SKM-1 treated with dmso at 0.1 percent for 144 hours (cell line): Measurements from ENCODE around the gene ESPNL.
"Not testable (repeated sequence)": the region's sequence is repeated elsewhere in the genome, so short reads cannot be mapped to it uniquely, and the experiment has no call there.

Experiments used
- DNase-seq: peaks from one replicate; lab custom pipeline; 2025; ENCODE audit not compliant: unreplicated experiment; lab: John Stamatoyannopoulos, UW

Gene ESPNL

GRCh38 chr2:238168196-238169047 lies 68.3 kb downstream of the ESPNL start:
- DNase-seq = no peak

- DNase-seq = no peak
These were observed 69.0 kb downstream of the ESPNL start for GRCh38 chr2:238169048-238169707.

- DNase-seq = no peak
These were observed 69.6 kb downstream of the ESPNL start for GRCh38 chr2:238169708-238170251.

GRCh38 chr2:238170386-238171071 lies 70.4 kb downstream of the ESPNL start:
- no peak for DNase-seq

- not testable (repeated sequence) for DNase-seq
These were observed 70.9 kb downstream of the ESPNL start for GRCh38 chr2:238171072-238171431.

- DNase-seq = no peak
These were observed 71.5 kb downstream of the ESPNL start for GRCh38 chr2:238171575-238172187.

- DNase-seq = no peak
These were observed 72.3 kb downstream of the ESPNL start for GRCh38 chr2:238172439-238172838.

GRCh38 chr2:238173692-238174091 lies 73.6 kb downstream of the ESPNL start:
- no peak for DNase-seq

GRCh38 chr2:238174291-238174690 lies 74.2 kb downstream of the ESPNL start:
- no peak for DNase-seq

GRCh38 chr2:238174701-238175100 lies 74.6 kb downstream of the ESPNL start:
- DNase-seq = no peak

- DNase-seq = no peak
These were observed 76.5 kb downstream of the ESPNL start for GRCh38 chr2:238176613-238177012.

GRCh38 chr2:238180554-238180953 lies 80.4 kb downstream of the ESPNL start:
- no peak for DNase-seq

- no peak for DNase-seq
These were observed 82.2 kb downstream of the ESPNL start for GRCh38 chr2:238182362-238182761.
